T-cell (primary cell): ENCODE results near the gene CNST. TPM values are rescaled to one million over a fixed set of nuclear protein-coding genes. Genes with fewer than 3 reads are reported as not detected.

ENCODE experiments used
- ATAC-seq, 4 experiments: fragments of 200-7000 bp in 3 of 4; fragments of 150-1000 bp in 1 of 4; cut with Tn5 transposase; replicated peaks in 1 of 4; 1 replicate in 3 of 4; 2 replicates in 1 of 4; pipeline ENCODE4 v1.10.0; 2021; ENCODE audit warnings: moderate library complexity in 3 of 4, mild to moderate bottlenecking in 2 of 4, moderate number of reproducible peaks in 1 of 4
- CTCF ChIA-PET, 2 donors: fragments of 300-600 bp; sonication (Branson Sonifier 250); formaldehyde crosslinking; loops; one replicate each; lab custom pipeline; 2022; ENCODE audit warnings: antibody characterized with exemption in 2 of 2; lab: Charles Lee
- POLR2A ChIA-PET, 2 donors: fragments of 300-600 bp; sonication (Branson Sonifier 250); formaldehyde crosslinking; loops; one replicate each; lab custom pipeline; 2022; ENCODE audit warnings: antibody characterized with exemption in 2 of 2; lab: Charles Lee
- DNase-seq, 35 experiments: peaks; one replicate each; pipeline versions ENCODE4 v3.0.0 to v3.0.0-alpha.2; 2013 to 2023
- H3K27ac ChIP-seq: one replicate; pipeline ENCODE4 v1.5.1; 2013; ENCODE audit warnings: low read length
- H3K27me3 ChIP-seq, 2 experiments: replicated peaks in 1 of 2; 1 replicate in 1 of 2; 2 replicates in 1 of 2; pipeline versions ENCODE4 v1.6.1 to v1.7.0; 2013; ENCODE audit warnings: low read length in 1 of 2, mixed read lengths in 1 of 2; ENCODE audit not compliant: control insufficient read depth in 2 of 2, insufficient read depth in 2 of 2; ENCODE audit errors: extremely low read depth in 1 of 2
- H3K36me3 ChIP-seq, 2 donors: 1 replicate in 1 of 2; 2 replicates in 1 of 2; pipeline versions ENCODE4 v1.6.1 to v1.7.0; 2013; ENCODE audit warnings: low read length in 1 of 2; ENCODE audit not compliant: control insufficient read depth in 2 of 2, insufficient read depth in 1 of 2; ENCODE audit errors: extremely low read depth in 1 of 2
- H3K4me1 ChIP-seq, 2 experiments: 1 replicate in 1 of 2; 2 replicates in 1 of 2; pipeline versions ENCODE4 v1.6.1 to v1.7.0; 2013; ENCODE audit warnings: low read length in 2 of 2, mixed read lengths in 1 of 2; ENCODE audit not compliant: insufficient read depth in 2 of 2, control insufficient read depth in 1 of 2; ENCODE audit errors: extremely low read depth in 1 of 2
- H3K4me3 ChIP-seq, 2 donors: 1 replicate in 1 of 2; 2 replicates in 1 of 2; pipeline versions ENCODE4 v1.5.1 to v1.7.0; 2013; ENCODE audit warnings: mild to moderate bottlenecking in 2 of 2, low read length in 1 of 2, moderate library complexity in 1 of 2; ENCODE audit not compliant: control insufficient read depth in 1 of 2; ENCODE audit errors: extremely low read depth in 1 of 2
- H3K9me3 ChIP-seq: 2 replicates; pipeline ENCODE4 v1.7.0; 2013
- H3K27ac Mint-ChIP-seq, 2 donors: one replicate each; pipeline ENCODE4 v1.8.0; 2020 to 2021; ENCODE audit warnings: mild to moderate bottlenecking in 2 of 2, mixed read lengths in 2 of 2
- H3K27me3 Mint-ChIP-seq, 2 donors: one replicate each; pipeline ENCODE4 v1.8.0; 2021 to 2022; ENCODE audit warnings: mixed read lengths in 2 of 2
- H3K36me3 Mint-ChIP-seq: one replicate; pipeline ENCODE4 v1.8.0; 2021; ENCODE audit warnings: mixed read lengths
- H3K4me1 Mint-ChIP-seq, 3 donors: one replicate each; pipeline ENCODE4 v1.8.0; 2020 to 2022; ENCODE audit warnings: mixed read lengths in 3 of 3, mild to moderate bottlenecking in 1 of 3
- H3K4me3 Mint-ChIP-seq, 3 donors: one replicate each; pipeline ENCODE4 v1.8.0; 2020 to 2022; ENCODE audit warnings: mild to moderate bottlenecking in 3 of 3, mixed read lengths in 3 of 3, moderate library complexity in 3 of 3
- H3K9me3 Mint-ChIP-seq, 3 donors: one replicate each; pipeline ENCODE4 v1.8.0; 2020 to 2022; ENCODE audit warnings: mixed read lengths in 3 of 3
- WGBS: methylation state at CpG from one replicate; pipeline ENCODE4 v1.1.5; 2013; ENCODE audit warnings: missing lambda C conversion rate; ENCODE audit not compliant: insufficient coverage; 5-methylcytosine and 5-hydroxymethylcytosine counted together
- total RNA-seq, 35 experiments: library from RNA in 6 of 35; stranded (reverse) in 6 of 35; fragments of 120-200 nt in 1 of 35; gene quantifications; one replicate each; pipeline versions ENCODE4 v1.2.1 to v1.2.4 and lab custom pipeline; 2013 to 2026

Gene CNST
- total RNA-seq (10 to 100 TPM; 69.0 to 87.3 (median 74.4) TPM), total RNA-seq (lab: John Stamatoyannopoulos, UW) (83.7 to 217 (median 145) reads per million in 29 experiments)
- total RNA-seq (2013) = 56.1 TPM

DNA sequence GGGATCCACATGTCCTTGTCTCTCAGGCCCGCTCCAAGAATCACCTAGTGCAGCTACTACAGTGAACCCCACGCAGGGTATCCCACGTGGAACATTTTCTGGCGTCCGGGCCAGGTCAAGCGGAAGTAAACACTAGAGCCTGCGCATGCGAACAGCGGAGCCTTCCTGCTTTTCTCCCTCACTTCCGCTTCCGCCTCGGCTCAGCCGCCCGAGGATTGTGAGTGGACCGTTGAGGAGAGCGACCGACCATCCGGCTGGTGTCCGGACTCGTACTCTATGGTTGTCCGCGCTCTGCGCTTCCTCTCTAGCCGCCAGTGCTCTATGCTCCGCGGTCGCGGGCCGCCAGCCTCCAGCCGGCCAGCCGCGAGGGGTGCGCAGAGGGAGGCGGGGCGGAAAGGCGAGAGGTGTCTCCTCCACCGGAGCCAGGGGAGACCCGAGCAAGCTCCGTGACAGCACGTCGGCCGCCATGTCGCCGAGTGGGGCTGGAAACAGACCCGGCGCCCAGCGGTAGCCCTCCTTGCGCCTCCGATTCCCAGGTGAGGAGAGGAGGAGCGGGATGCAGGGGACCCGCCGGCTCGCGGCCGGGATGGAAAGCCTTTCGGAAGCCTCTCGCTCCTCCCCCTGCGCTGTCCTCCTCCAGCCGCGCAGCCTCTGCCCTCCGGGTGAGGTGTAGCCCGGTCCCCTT is at the start of gene CNST, which contains the start of gene TFB2M:
CNST (plus strand) TSS at position 329 of the 685 bp plus-strand sequence. CDS start 25,107 bp downstream, outside the sequence.
TFB2M (minus strand) TSS at position 134 of the 685 bp plus-strand sequence; CDS start at position 11, 123 bp downstream.
- peak within 1 kb of the TSS; percentile 97 to 99 (median 98) for H3K4me3 Mint-ChIP-seq
- Histone ChIP-seq H3K36me3 (peaks cover 0 to 4% of the 10 kb centered on the region in 2 donors), H3K4me1 (peaks cover 33 to 50% of the 10 kb centered on the region in 2 experiments), H3K27ac (peak within 1 kb of the TSS; percentile 79), H3K27me3 (no peaks in the 10 kb centered on the region), H3K9me3 (no peaks in the 10 kb centered on the region), H3K4me3 (peak within 1 kb of the TSS; percentile 72 to 96)
- WGBS = under 1% methylated on average over 52 of the region's 62 CpGs
- H3K27ac Mint-ChIP-seq = peak within 1 kb of the TSS; percentile 93 to 94
- peak; percentile 72 to 94 (median 85) for DNase-seq
- H3K4me1 Mint-ChIP-seq = peaks cover 53 to 58% (median 56%) of the 10 kb centered on the region in 3 donors
- H3K36me3 Mint-ChIP-seq = peaks cover 2% of the 10 kb centered on the region
- ChIA-PET POLR2A (interaction anchor here in 1 of 2 donors (0.7 kb wide), 1 partner anchor 431 kb away, joined by 3 read pairs; no protein-coding TSS in a partner anchor), CTCF (interaction anchor here in 1 of 2 donors (0.6 to 1.0 kb wide), 2 partner anchors 20 to 34 kb away, joined by 3 to 4 read pairs; no protein-coding TSS in a partner anchor)
- H3K9me3 Mint-ChIP-seq = no peaks in the 10 kb centered on the region
- peak; percentile 76 to 82 (median 80) for ATAC-seq
- no peaks in the 10 kb centered on the region for H3K27me3 Mint-ChIP-seq

DNA sequence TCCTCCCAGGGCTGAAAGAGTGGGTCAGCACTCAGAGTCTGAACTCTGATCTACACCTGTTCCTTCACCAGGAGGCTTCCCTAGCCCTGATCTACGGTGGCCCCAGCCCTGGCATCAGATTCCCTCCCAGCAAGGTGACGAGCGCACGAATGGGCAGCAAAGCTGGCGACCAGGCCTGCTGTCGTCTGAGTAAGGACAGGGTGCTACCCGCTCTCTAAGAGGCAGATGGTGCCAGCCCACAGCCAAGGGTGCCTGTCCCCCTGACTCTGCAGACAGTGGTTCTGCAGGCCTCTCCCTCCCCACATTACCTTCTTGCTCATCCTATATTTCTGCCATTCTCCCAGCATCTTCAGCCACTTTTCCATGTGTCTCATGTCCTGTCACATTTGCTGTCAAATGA is 48.9 kb upstream of the CNST start:
- Histone ChIP-seq H3K27me3 (peaks cover 0 to 13% of the 10 kb centered on the region in 2 experiments), H3K27ac (no peak overlapping the region), H3K36me3 (no peaks in the 10 kb centered on the region), H3K9me3 (no peaks in the 10 kb centered on the region), H3K4me1 (no peaks in the 10 kb centered on the region), H3K4me3 (no peak overlapping the region)
- DNase-seq (no peak), ATAC-seq (no peak)
- POLR2A ChIA-PET = no interaction called here
- Mint-ChIP-seq H3K27me3 (no peaks in the 10 kb centered on the region), H3K9me3 (peaks cover 0 to 16% (median 11%) of the 10 kb centered on the region in 3 donors), H3K27ac (no peak overlapping the region), H3K36me3 (no peaks in the 10 kb centered on the region), H3K4me3 (no peak overlapping the region), H3K4me1 (peaks cover 0 to 5% (median 4%) of the 10 kb centered on the region in 3 donors)
- CTCF ChIA-PET = no interaction called here
- 84% methylated on average over 7 of the region's 7 CpGs for WGBS

DNA sequence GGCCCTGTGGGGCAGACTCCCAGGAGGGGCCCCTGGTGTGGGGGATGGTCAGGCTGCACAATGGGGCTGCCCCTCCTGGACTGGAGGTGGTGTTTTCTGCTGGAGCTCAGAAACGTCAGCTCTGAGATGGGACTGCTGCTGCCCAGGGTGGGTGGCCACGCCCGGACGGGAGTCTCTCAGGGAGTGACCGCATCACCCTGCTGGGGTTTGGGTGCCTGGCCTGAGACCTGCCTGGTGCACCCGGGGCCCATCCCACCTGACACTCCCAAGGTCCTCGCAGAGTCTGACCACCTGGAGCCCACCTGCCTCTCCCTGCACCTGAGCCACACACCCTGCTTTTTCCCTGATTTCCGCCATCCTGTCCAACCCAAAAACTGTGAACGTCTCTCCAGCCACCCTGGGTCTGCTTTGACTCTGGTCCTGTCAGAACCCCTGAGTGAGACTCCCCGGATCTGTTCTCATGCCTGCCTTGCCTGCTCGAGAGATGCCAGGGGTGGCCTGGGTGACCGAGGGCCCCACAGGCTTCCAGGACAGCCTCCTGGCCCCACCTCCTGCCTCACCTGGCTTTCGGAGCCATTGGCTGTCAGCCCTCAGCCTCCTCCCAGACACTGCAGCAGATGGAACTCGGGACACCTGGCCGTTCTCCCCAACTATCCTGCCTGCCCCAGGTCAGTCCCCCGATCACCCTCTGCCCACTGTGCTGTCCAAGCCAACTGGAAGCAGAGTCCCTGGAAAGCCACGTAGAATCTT is 47.6 kb upstream of the CNST start:
- H3K4me1 ChIP-seq = no peaks in the 10 kb centered on the region
- peaks cover 0 to 5% (median 4%) of the 10 kb centered on the region in 3 donors for H3K4me1 Mint-ChIP-seq
- no peak overlapping the region for H3K27ac Mint-ChIP-seq
- no peak overlapping the region for H3K27ac ChIP-seq
- 83% methylated on average over 17 of the region's 17 CpGs for WGBS
- no peak for DNase-seq
- no peaks in the 10 kb centered on the region for H3K9me3 ChIP-seq
- ChIA-PET POLR2A (no interaction called here), CTCF (no interaction called here)
- peaks cover 0 to 13% of the 10 kb centered on the region in 2 experiments for H3K27me3 ChIP-seq
- H3K9me3 Mint-ChIP-seq = peaks cover 0 to 16% (median 11%) of the 10 kb centered on the region in 3 donors
- no peaks in the 10 kb centered on the region for H3K36me3 Mint-ChIP-seq
- no peaks in the 10 kb centered on the region for H3K36me3 ChIP-seq
- no peak overlapping the region for H3K4me3 Mint-ChIP-seq
- H3K27me3 Mint-ChIP-seq = no peaks in the 10 kb centered on the region
- no peak overlapping the region for H3K4me3 ChIP-seq
- no peak for ATAC-seq

DNA sequence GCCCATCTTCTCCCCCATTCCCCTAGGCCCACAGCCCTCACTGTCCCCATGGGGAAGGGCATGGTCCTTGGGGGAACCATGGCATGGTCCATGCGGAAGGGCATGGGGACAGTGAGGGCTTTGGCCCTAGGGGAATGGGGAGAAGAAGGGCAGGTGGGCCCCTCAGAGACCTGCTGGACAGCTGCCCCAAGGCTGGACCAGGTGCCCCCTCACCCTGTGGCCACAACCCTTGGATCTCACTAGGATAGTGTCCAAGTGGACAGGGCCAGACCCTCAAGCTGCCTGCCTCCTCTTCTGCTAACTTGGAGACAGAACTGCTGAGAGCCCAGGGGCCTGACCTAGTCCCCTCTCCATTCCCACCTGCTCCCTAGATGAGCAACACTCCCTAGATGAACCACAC is 46.7 kb upstream of the CNST start:
- no peak overlapping the region for H3K4me3 ChIP-seq
- no peaks in the 10 kb centered on the region for H3K36me3 ChIP-seq
- no peaks in the 10 kb centered on the region for H3K36me3 Mint-ChIP-seq
- H3K27ac Mint-ChIP-seq = no peak overlapping the region
- ChIA-PET CTCF (no interaction called here), POLR2A (no interaction called here)
- peaks cover 0 to 13% of the 10 kb centered on the region in 2 experiments for H3K27me3 ChIP-seq
- H3K9me3 Mint-ChIP-seq = peaks cover 0 to 11% (median 9%) of the 10 kb centered on the region in 3 donors
- no peak overlapping the region for H3K4me3 Mint-ChIP-seq
- no peak for ATAC-seq
- H3K4me1 Mint-ChIP-seq = peaks cover 0 to under 1% (median 0%) of the 10 kb centered on the region in 3 donors
- H3K27ac ChIP-seq = no peak overlapping the region
- no peaks in the 10 kb centered on the region for H3K27me3 Mint-ChIP-seq
- H3K4me1 ChIP-seq = no peaks in the 10 kb centered on the region
- no peak for DNase-seq
- no peaks in the 10 kb centered on the region for H3K9me3 ChIP-seq
- 100% methylated on average over 1 of the region's 1 CpG for WGBS

DNA sequence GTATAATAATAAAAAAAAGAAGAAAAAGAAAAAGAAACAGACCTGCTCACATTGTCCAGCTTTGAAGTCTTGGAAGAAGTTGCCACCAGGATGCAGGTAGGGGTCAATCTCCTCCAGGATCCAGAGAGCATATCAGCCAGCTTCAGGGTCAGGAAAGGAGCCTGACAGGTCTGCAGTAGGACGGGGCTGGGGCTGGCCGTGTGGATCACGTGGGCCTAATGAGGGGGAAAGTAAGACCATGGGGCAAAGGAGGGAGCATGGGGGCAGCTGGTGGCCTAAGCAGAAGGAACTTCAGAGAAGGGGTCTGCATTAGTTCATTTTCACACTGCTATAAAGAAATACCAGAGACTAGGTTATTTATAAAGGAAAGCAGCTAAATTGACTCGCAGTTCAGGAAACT is 39.9 kb upstream of the CNST start:
- Histone ChIP-seq H3K36me3 (no peaks in the 10 kb centered on the region), H3K27ac (no peak overlapping the region), H3K4me3 (no peak overlapping the region), H3K4me1 (peaks cover 0 to 11% of the 10 kb centered on the region in 2 experiments), H3K9me3 (peaks cover 2% of the 10 kb centered on the region), H3K27me3 (no peaks in the 10 kb centered on the region)
- H3K27me3 Mint-ChIP-seq = no peaks in the 10 kb centered on the region
- H3K4me1 Mint-ChIP-seq = peaks cover 5 to 13% (median 8%) of the 10 kb centered on the region in 3 donors
- H3K36me3 Mint-ChIP-seq = no peaks in the 10 kb centered on the region
- DNase-seq = no peak
- H3K27ac Mint-ChIP-seq = no peak overlapping the region
- WGBS = 87% methylated on average over 3 of the region's 4 CpGs
- CTCF ChIA-PET = no interaction called here
- H3K9me3 Mint-ChIP-seq = peaks cover 7 to 16% (median 9%) of the 10 kb centered on the region in 3 donors
- ATAC-seq = no peak
- no peak overlapping the region for H3K4me3 Mint-ChIP-seq
- POLR2A ChIA-PET = no interaction called here

- Mint-ChIP-seq H3K9me3 (peaks cover 7 to 17% (median 10%) of the 10 kb centered on the region in 3 donors), H3K36me3 (no peaks in the 10 kb centered on the region), H3K27ac (no peak overlapping the region), H3K4me3 (no peak overlapping the region), H3K27me3 (no peaks in the 10 kb centered on the region), H3K4me1 (peaks cover 5 to 13% (median 8%) of the 10 kb centered on the region in 3 donors)
- Histone ChIP-seq H3K27me3 (no peaks in the 10 kb centered on the region), H3K27ac (no peak overlapping the region), H3K9me3 (peaks cover 2% of the 10 kb centered on the region), H3K4me3 (no peak overlapping the region), H3K4me1 (peaks cover 0 to 11% of the 10 kb centered on the region in 2 experiments), H3K36me3 (no peaks in the 10 kb centered on the region)
- DNase-seq (no peak), ATAC-seq (no peak)
- WGBS = 87% methylated on average over 7 of the region's 7 CpGs
- POLR2A ChIA-PET = interaction anchor here in 1 of 2 donors (0.6 kb wide), 1 partner anchor 194 kb away, joined by 6 read pairs; no protein-coding TSS in a partner anchor
- CTCF ChIA-PET = no interaction called here
These were observed 39.3 kb upstream of the CNST start for GRCh38 chr1:246526915-246527314.
